GM21723 (cell line): ENCODE results near the gene ARL6IP6.

ENCODE experiments used
- ATAC-seq: cut with Tn5 transposase; IDR thresholded peaks from one replicate; pipeline ENCODE4 v1.9.1; 2021; ENCODE audit warnings: mild to moderate bottlenecking, moderate library complexity; ENCODE audit not compliant: unreplicated experiment

The ARL6IP6 gene

GRCh38 chr2:152718076-152718908 lies at the start of gene ARL6IP6:
Gene ARL6IP6, plus strand, starts transcription at chr2:152718620. Its CDS starts 5 bp downstream, at chr2:152718625.
- peak; percentile 76 for ATAC-seq

- no peak for ATAC-seq
Measured at GRCh38 chr2:152674334-152674733, 44.1 kb upstream of the ARL6IP6 start.

DNA sequence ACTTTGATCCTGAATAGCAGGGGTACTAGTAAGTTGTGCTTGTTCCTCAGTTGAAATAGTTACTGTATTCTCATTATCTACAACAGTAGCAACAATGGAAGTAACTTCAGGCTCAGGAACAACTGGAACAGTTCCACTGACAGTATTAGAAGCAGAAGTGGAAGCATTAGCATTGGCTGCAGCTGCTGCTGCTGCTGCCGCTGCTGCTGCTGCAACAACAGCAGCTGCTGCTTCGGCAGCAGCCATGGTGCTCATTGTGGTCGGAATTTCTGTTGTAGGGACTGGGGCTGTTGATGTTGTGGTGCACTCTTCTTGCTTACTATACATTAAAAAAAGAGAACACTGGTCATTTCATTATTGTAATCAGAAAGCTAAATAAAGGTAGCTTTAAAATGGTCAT lies 42.0 kb upstream of the ARL6IP6 start:
- no peak for ATAC-seq

DNA sequence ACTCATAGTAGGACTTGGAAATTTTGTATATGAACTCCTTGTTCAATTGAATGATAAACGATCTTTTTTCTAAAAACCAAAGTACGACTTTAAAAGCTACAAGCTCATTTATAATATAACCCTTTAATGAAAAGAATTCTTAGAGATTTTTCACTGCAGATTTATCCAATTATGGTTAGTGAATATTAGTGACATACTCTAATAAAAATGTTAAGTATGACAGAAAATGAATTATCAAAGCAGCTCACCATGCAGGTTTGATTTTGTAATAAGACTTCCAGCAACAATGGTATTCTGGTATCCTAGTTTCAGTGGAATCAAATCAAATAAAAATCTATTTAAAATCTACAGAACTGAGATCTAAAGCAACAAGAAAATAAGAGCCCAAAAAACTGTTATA lies 39.6 kb upstream of the ARL6IP6 start:
- no peak for ATAC-seq

DNA sequence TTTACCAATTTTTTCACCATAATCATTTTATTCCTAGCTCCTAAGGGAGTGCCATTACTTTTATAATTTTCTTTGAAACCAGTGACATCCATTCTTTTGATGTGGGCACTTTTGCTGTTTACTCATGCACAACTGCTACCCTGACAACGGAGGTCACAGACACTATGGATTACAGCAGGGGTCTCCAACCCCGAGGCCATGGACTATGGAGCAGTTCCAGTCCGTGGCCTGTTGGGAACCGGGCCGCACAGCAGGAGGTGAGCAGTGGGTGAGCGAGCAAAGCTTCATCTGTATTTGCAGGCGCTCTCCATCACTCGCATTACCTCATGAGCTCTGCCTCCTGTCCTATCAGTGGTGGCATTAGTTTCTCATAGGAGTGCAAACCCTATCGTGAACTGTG lies 35.8 kb upstream of the ARL6IP6 start:
- no peak for ATAC-seq

DNA sequence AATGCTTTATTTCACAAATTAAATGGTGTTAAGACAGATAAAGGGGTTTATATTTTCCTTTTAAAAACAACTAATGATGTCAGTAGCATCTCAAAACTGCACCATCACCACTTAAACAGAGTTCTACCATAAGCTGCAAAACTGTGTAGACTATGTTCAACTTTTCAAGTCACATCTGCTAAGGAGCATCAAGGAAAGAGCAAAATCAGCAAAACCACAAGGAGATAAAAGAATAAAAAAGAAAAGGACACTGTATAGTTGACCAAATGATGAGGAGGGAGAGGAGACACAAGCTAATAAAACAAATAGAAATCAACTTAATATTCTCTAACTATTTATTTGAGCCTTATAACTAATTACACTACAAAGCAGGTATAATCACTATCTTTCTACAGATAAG lies 35.0 kb upstream of the ARL6IP6 start:
- no peak for ATAC-seq

DNA sequence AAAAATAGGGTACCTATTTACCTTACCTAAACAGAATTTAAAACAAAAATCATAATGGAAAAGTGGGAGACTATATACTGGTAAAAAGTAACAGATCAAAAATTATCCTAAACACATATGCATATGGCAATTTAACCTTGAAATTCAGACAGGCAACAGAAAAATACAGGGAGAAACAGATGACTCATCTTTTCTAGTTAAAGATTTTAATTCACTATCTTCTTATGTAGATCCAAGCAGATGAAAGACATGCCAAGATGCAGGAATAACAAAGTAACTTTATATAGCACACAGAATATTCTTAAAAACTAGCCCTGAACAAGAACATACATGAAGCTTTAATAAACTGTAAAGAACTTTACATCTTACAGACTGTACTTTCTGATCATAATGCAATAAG lies 32.1 kb upstream of the ARL6IP6 start:
- ATAC-seq, result no peak

DNA sequence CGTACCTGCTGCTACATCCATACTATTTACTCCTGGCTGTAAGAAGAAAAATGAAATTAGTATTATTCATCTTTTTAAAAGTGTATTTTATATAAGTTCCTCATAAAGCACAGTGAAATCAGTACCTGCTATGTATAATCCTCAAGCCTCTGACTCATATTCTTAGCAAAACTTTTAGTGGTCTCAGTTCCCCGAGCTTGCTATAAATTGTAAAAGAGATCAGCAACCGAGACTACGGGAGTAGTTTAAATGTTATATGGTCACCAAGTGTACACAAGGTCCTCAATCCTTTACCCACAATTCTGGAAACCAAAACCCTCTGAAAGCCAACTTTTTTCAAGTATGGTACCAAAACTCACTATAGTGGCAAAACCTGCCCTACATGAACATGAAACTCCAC lies 25.4 kb upstream of the ARL6IP6 start:
- peak; percentile 85 for ATAC-seq

DNA sequence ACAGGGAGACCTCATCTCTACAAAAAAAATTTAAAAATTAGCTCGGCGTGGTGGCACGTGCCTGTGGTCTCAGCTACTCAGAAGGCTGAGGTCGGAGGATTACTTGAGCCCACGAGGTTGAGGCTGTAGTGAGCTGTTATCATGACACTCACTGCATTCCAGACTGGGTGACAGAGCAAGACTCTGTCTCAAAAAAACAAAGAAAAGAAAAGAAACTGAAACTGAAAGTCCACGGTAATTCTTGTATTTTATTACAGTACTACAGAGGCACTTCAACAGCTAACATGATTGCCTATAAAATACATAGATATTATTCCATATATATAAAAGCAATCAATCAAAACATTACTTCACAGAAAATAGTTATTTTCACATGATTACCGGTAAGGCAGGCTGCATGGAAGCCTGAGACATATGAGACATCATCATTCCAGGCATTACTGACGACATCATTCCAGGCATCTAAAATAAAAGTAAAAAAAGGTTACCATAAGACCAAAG lies 24.2 kb upstream of the ARL6IP6 start:
- ATAC-seq, result peak; percentile 66

DNA sequence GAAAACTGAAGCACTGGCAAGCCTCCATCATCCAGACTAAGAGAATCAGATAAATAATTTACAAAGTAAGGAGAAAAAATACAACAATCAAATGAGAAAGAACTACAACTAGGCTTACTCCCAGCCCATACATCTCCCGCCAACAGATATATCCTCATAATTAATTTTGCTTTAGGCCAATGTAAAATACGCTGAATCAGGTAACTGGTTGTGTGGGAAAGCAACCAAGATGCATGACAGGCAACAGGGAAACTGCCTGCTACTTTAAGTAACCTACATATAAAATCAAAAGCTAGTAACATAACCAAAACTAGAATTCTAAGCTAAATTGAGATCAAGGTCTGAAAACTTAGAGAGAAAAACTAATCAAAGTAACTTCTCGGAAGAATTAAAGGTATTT lies 22.7 kb upstream of the ARL6IP6 start:
- no peak for ATAC-seq

DNA sequence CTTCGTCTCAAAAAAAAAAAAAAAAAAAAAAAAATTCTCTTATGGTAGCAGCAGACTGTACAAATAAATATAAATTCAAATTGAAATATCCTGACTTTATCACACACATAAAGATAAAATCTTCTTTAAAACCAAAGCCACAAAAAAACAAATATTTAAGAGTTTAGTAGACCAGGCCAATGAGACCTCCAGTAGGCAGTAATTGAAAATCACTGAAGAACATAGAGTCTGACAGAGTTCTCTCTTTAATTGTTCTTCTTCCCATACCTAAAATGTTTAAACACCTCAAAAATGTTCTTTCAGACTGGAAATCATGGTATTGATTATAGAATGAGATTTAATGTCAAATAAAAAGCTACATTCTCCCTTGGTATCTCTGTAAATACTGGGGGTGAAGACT lies 21.9 kb upstream of the ARL6IP6 start:
- ATAC-seq, result no peak

- ATAC-seq, result no peak
Measured at GRCh38 chr2:152701198-152701597, 17.2 kb upstream of the ARL6IP6 start.

- ATAC-seq, result no peak
Measured at GRCh38 chr2:152706477-152707021, 11.9 kb upstream of the ARL6IP6 start.

DNA sequence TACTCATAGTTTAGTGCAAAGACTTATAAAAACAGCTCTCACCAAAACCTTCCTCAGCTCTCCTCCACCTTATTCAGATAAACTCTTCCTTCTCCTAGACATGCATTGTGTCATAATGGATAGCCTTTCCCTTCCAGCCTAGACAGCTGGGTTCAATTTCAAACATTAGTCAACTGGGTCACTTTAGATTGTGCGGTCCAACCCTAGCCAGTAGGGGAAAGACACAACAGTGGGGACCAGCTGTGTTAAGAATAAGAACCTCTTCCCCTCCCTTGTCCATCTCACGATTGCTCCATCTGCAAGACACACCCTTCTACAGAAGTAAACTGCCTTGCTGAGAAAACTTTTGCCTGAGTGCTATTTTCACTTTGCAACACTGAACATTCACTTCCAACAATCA lies 9.7 kb upstream of the ARL6IP6 start:
- ATAC-seq, result no peak

- ATAC-seq, result no peak
Measured at GRCh38 chr2:152710713-152711112, 7.7 kb upstream of the ARL6IP6 start.

GRCh38 chr2:152715112-152715511 lies 3.3 kb upstream of the ARL6IP6 start:
- no peak for ATAC-seq

DNA sequence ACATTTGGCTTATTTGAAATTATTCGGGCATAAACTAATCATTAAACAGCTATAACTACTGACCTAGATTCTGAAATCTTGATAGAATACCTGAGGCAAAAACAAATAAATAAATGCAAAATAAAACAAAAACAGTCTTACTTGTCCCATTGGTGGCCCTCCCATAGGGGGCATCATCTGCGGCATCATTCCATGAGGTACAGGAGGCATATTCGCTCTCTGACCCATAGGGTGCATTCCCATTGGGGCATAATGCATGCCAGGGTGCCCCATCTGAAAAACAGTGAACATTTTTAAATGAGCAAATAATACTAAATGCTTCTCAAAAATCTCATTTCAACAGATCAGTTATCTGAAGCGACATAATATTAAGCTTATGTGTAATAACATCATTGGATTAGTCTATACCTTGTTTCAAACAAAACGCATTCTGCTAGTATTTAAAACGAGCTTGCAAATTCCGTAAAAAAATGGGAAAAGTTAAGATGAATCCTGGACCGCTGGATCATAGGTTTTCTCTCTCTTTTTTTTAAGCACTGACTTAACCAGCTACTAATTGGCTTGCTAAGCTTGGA lies 2.5 kb upstream of the ARL6IP6 start:
- ATAC-seq, result no peak

DNA sequence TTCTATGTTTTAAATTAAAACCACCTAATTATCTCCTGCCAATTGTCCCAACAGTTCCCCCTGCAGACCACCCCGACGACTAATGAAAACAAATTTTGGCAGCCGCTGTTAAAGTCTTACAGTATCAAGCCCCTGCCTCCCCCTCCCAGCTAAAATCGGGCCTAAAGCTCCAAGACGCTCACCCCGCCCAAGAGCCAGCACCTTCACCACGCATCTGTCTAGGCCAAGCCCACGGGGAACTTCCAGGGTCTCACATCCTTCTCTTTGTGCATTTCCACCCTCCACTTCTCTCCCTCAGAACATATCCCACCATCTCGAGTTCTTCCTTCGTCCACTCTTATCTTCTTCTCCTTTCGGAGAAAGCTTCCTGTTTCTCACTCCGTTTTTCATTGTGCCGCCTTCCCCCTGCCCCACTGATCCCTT lies 1.6 kb upstream of the ARL6IP6 start:
- peak; percentile 5 for ATAC-seq

- peak; percentile 68 for ATAC-seq
Measured at GRCh38 chr2:152717228-152718075, 968 bp upstream of the ARL6IP6 start, which contains the start of gene PRPF40A. Gene PRPF40A, minus strand, starts transcription at chr2:152717461. Its CDS starts 22 bp downstream, at chr2:152717439.

GRCh38 chr2:152718909-152719645 lies 657 bp downstream of the ARL6IP6 start:
- ATAC-seq, result peak; percentile 29
